BE2C (cell line): ENCODE measurements around the gene RAB11FIP3.

ENCODE experiments used
- DNase-seq: peaks from one replicate; pipeline ENCODE4 v3.0.0-alpha.2; 2020
- H3K27me3 ChIP-seq: fragments of 250-450 bp; sonication (Bioruptor Pico); 2 replicates; pipeline ENCODE4 v1.5.1; 2020; ENCODE audit warnings: mild to moderate bottlenecking
- H3K36me3 ChIP-seq: fragments of 250-450 bp; sonication (Bioruptor Pico); 2 replicates; pipeline ENCODE4 v1.5.1; 2020; ENCODE audit warnings: mild to moderate bottlenecking
- H3K4me1 ChIP-seq: fragments of 250-450 bp; sonication (Bioruptor Pico); 2 replicates; pipeline ENCODE4 v1.5.1; 2020
- H3K4me3 ChIP-seq: 2 replicates; pipeline ENCODE4 v1.5.1; 2011; ENCODE audit warnings: low read depth, low read length
- H3K9me3 ChIP-seq: fragments of 250-450 bp; sonication (Bioruptor Pico); 2 replicates; pipeline ENCODE4 v1.5.1; 2020
- TF ChIP-seq, protein P1 (sequence below): IDR thresholded peaks from 2 replicates; pipeline ENCODE4 v1.5.1; 2012; ENCODE audit warnings: mild to moderate bottlenecking, low read depth, low read length

The RAB11FIP3 gene

DNA sequence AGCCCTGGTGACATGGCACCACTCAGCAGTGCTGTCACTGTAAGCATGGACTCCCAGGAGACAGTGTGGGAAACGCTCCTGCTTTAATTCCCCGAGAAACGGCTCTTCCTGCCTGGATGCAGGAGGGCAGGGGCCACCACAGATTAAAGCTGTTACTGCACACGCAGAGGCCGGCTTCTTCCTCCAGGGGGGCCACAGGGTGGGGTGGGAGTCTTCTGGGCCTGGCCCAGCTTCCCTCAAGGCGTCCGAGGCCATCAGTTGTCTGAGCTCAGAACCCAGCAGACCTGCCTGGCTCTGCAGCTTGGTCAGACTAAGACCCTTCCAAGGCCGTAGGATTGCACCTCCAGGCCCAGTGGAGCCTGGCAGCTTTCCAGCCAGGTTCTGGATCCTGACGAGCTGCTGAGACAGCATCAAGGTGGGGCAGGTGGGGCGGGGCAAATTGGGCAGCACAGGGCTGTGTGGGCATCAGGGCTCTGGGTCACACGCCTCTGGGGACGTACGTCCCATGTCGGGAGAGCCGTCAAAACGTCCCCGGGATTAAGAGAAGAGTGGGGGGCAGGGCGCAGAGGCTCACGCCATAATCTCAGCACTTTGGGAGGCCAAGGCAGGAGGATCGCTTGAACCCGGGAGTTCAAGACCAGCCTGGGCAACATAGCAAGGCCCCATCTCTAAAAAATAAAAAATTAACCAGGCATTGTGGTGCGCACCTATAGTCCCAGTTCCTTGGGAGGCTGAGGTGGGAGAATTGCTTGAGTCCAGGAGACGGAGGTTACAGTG, 97.1 kb downstream of the RAB11FIP3 start:
- Histone ChIP-seq H3K36me3 (peaks cover 14% of the 10 kb centered on the region), H3K9me3 (no peaks in the 10 kb centered on the region), H3K4me1 (no peaks in the 10 kb centered on the region; the same call in 1 of the 2 replicates), H3K27me3 (no peaks in the 10 kb centered on the region), H3K4me3 (no peak overlapping the region)
- TF ChIP-seq, protein P1, sequence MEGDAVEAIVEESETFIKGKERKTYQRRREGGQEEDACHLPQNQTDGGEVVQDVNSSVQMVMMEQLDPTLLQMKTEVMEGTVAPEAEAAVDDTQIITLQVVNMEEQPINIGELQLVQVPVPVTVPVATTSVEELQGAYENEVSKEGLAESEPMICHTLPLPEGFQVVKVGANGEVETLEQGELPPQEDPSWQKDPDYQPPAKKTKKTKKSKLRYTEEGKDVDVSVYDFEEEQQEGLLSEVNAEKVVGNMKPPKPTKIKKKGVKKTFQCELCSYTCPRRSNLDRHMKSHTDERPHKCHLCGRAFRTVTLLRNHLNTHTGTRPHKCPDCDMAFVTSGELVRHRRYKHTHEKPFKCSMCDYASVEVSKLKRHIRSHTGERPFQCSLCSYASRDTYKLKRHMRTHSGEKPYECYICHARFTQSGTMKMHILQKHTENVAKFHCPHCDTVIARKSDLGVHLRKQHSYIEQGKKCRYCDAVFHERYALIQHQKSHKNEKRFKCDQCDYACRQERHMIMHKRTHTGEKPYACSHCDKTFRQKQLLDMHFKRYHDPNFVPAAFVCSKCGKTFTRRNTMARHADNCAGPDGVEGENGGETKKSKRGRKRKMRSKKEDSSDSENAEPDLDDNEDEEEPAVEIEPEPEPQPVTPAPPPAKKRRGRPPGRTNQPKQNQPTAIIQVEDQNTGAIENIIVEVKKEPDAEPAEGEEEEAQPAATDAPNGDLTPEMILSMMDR, result no peak
- DNase-seq, result no peak

DNA sequence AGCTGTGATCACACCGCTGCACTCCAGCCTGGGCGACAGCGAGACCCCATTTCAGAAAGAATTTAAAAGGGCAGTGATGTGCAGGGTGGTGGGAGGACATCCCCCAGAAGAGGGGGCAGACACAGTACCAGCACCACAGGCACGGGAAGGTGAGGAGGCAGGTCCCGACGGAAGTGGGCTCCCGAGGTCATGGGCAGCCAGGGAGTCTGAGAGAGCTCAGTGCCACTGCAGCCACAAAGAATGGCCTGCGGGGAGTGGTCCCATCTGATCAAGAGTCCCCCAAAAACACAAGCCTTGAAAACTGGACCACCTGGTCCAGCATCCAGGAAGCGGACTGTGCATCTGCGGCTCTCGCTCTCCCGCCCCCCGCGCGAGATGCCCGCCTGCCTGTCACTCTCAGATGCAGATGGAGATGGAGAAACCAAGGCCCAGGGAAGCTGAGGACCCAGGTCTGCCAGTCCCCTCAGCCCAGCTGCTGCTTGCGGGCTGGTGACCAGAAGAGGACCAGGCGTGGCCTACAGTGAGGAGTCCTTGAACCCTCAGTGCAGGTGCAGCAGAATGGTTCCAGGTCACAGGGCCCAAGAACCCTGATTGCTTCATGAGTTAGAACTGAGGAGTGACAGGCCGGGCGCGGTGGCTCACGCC, 97.8 kb downstream of the RAB11FIP3 start:
- DNase-seq, result no peak
- Histone ChIP-seq H3K4me1 (no peaks in the 10 kb centered on the region; the same call in 1 of the 2 replicates), H3K27me3 (no peaks in the 10 kb centered on the region), H3K9me3 (no peaks in the 10 kb centered on the region), H3K36me3 (peaks cover 14% of the 10 kb centered on the region), H3K4me3 (no peak overlapping the region)
- TF ChIP-seq, protein P1, result no peak

DNA sequence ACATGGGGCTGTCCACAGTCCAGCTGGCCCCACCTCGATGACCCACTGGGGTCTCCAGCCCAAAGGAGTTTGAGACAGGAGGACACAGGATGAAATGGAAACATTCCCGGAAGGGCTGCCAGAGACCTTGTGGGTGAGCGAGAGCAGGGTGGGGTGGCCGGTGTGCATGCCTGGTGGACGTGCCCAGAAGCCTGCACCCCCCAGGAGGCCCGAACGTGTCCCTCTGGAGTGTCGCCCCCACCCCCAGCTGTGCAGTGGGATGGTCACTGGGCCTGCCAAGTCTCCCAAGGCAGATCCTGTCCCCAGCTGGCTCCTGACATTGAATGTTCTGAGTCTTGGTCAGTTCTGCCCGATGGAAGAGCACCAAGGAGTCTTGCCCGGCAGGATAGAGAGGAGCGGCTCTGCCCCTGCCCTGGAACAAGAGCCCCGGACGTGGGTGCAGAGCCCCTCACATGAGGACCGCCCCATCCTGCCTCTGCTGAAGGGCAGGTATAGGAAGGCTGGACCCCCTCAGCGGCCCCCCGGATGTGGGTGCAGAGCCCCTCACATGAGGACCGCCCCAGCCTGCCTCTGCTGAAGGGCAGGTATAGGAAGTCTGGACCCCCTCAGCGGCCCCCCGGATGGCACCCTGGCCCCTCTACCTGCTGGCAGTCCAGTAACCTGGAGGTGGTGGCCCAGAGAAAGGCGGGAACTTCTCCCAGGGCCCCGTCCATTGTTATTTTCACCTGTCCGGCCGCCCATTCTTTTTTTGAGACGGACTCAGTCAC, 99.0 kb downstream of the RAB11FIP3 start:
- Histone ChIP-seq H3K4me3 (no peak overlapping the region), H3K36me3 (peaks cover 13% of the 10 kb centered on the region), H3K27me3 (no peaks in the 10 kb centered on the region), H3K9me3 (no peaks in the 10 kb centered on the region), H3K4me1 (no peaks in the 10 kb centered on the region; the same call in 1 of the 2 replicates)
- peak; percentile 12 for DNase-seq
- TF ChIP-seq, protein P1, result no peak

DNA sequence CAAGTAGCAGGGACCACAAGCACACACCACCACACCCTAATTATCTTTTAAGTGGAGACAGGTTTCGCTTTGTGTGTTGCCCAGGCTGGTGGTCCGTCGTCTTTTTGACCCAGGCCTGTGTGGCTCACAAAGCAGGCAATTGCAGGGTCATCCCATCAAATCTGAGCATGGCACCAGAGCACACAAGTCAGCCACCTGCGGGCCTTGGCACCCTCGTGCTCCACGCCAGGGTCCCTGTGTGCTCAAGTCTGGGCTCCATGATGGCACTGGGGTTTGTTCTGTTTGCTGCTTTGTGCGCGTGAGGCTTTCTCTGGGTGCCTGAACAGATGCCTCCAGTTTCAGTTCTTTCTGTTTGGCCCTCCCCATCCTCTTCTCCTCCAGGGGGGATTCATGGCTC, 99.7 kb downstream of the RAB11FIP3 start:
- TF ChIP-seq, protein P1, result no peak
- Histone ChIP-seq H3K4me3 (no peak overlapping the region), H3K36me3 (peaks cover 19% of the 10 kb centered on the region), H3K9me3 (no peaks in the 10 kb centered on the region), H3K27me3 (no peaks in the 10 kb centered on the region), H3K4me1 (no peaks in the 10 kb centered on the region; the same call in 1 of the 2 replicates)
- DNase-seq, result no peak

DNA sequence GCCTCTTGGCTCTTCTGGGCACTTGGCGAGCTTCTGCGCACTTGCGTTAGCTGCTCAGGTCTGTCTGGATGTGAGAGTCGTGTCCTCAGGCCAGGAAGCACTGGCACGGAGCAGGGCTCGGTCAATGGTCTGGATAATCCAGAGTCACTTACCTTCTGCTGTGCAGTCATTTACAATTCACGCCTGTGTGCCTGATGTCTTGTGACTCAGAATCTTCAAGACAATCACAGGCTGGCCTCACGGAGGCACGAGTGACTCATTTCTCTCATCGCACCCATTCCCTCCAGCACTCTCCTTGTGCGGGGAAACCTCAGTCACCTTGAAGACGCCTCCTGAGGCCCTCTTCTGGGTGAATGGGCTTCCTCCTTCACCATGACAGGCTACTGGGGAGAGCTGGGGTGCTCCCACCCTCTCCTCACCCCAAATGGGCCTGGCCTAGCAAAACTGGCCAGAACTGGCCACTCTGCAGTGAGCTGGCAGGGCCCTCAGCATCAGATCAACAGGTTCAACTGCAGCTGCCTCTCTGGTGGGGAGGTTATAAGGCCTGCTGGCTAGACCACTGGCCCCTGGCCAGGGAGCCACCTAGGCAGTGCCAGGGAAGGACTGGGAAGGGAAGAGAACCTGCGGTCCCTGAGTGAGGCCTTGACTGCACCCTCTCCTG, 100.2 kb downstream of the RAB11FIP3 start:
- Histone ChIP-seq H3K36me3 (peaks cover 14% of the 10 kb centered on the region), H3K4me1 (no peaks in the 10 kb centered on the region; the same call in 1 of the 2 replicates), H3K27me3 (no peaks in the 10 kb centered on the region), H3K9me3 (no peaks in the 10 kb centered on the region), H3K4me3 (peak overlapping the region; percentile 90)
- TF ChIP-seq, protein P1, result no peak
- DNase-seq, result peak; percentile 33
